HG02642 (cell line): ENCODE data around the gene TNNI3K.
"Not testable (repeated sequence)": the region's sequence is repeated elsewhere in the genome, so short reads cannot be mapped to it uniquely, and the experiment has no call there.

Experiments used
- ATAC-seq: cut with Tn5 transposase; IDR thresholded peaks from one replicate; pipeline ENCODE4 v1.9.1; 2021; ENCODE audit warnings: mild to moderate bottlenecking; ENCODE audit not compliant: unreplicated experiment, poor library complexity

Gene TNNI3K

GRCh38 chr1:74235153-74235552 is at the start of gene TNNI3K:
TSS of gene TNNI3K (plus strand) at chr1:74235387. CDS start at chr1:74235452, 65 bp downstream.
- ATAC-seq, result no peak

DNA sequence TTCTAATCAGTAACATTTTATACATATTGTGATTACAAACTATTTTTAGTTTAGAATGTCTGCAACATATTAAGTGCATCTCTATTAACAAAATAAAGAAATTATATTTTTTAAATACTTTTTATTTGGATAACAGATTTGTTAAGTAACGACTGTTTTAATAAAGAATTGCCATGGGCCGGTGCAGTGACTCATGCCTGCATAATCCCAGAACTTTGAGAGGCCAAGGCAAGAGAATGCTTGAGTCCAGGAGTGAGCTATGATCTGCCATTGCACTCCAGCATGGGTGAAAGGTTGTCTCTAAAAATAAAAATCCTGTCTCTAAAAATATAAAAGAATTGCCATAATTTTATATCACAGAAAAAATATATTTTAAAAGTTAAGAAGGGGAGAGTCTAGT is 41.3 kb upstream of the TNNI3K start:
- ATAC-seq, result no peak

- no peak for ATAC-seq
Observed at GRCh38 chr1:74195339-74195738, 39.8 kb upstream of the TNNI3K start.

GRCh38 chr1:74197255-74197654 is 37.9 kb upstream of the TNNI3K start:
- no peak for ATAC-seq

GRCh38 chr1:74197657-74198552 is 37.3 kb upstream of the TNNI3K start, which contains the start of the genes FPGT and LRRIQ3:
TSS of gene FPGT (plus strand) at chr1:74198242. CDS start at chr1:74198279, 37 bp downstream.
TSS of gene LRRIQ3 (minus strand) at chr1:74198176. CDS start at chr1:74183684, 14,492 bp downstream.
- ATAC-seq, result peak; percentile 97

DNA sequence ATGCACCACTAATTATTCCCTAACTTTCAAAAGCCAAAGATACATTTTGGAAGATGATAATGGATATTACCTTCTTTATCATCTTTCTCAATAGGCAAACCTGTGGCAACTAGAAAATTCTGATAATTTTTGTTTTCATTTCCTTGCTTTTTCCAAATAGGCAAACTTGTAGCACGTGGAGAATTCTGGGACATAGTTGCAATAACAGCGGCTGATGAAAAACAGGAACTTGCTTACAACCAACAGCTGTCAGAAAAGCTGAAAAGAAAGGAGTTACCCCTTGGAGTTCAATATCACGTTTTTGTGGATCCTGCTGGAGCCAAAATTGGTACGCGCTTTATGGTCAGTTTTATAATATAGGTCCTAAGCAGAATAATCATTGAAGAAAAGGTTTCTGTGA is 35.7 kb upstream of the TNNI3K start:
- ATAC-seq, result no peak

- no peak for ATAC-seq
Observed at GRCh38 chr1:74205266-74205665, 29.9 kb upstream of the TNNI3K start.

- ATAC-seq, result no peak
Observed at GRCh38 chr1:74215229-74215628, 20.0 kb upstream of the TNNI3K start.

GRCh38 chr1:74222701-74223100 is 12.5 kb upstream of the TNNI3K start:
- no peak for ATAC-seq

GRCh38 chr1:74223453-74223852 is 11.7 kb upstream of the TNNI3K start:
- ATAC-seq, result no peak

DNA sequence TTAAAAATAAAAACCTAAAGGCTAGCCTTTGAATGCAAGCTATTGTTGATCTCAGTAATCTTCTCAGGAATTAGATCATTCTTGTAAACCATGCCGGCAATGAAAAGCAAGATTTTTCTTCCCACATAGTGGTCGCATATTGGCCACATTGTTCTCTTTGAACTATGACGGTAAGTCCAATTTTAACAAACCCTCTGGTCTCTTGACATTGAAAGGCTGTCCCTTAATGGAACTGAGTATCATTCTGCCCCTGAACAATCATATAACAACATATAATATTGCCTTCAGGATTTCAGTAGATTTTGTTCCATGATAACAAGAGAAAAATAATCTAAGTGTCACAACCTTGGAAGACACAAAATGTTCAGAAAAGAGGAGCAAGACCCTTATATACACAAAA is 1.3 kb downstream of the TNNI3K start:
- no peak for ATAC-seq

GRCh38 chr1:74237035-74237434 is 1.8 kb downstream of the TNNI3K start:
- ATAC-seq, result no peak

- ATAC-seq, result no peak
Observed at GRCh38 chr1:74237787-74238186, 2.6 kb downstream of the TNNI3K start.

DNA sequence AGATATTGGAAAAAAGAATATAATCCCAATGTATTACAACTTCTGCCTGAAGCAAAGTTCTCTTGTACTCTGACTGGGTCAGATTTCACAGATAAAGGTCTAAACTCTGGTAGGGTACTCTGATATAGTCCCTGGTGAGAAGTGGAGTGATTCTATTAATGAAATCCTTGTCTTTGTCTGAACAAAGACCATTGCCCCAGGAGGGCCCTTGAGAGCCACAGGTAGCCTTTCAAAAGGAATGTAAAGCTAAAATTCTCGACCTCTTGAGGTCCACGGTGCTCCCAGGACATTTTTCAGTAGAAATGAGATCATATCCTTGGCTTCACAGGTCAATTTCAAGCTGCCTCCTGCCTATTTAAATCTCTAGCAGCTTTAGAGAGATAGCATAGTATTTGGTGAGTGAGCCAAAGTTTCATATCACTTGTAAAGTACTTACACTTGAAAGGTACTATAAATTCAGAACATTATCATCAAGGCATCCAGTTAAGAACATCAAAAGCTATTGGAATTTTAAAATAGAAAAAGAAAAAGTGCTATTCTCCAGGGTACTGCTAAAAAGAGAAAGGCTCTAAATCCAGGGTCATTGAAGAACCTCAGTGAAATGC is 10.1 kb downstream of the TNNI3K start:
- ATAC-seq, result no peak

- ATAC-seq, result no peak
Observed at GRCh38 chr1:74246315-74246714, 11.1 kb downstream of the TNNI3K start.

DNA sequence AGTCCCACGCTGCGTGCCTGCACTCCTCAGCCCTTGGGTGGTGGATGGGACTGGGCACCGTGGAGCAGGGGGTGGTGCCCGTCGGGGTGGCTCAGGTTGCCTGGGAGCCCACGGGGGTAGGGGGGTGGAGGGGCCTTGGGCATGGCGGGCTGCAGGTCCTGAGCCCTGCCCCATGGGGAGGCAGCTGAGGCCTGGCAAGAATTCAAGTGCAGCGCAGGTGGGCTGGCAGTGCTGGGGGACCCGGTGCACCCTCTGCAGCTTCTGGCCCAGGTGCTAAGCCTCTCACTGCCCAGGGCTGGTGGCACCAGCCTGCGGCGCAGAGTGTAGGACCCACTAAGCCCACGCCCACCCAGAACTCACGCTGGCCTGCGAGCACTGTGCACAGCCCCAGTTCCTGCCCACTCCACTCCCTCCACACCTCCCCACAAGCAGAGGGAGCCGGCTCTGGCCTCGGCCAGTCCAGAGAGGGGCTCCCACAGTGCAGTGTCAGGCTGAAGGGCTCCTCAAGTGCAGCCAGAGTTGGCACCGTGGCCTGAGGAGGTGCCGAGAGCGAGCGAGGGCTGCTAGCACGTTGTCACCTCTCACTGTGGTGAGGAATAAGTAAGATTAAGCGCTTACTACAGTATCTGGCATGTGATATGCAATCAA is 12.8 kb downstream of the TNNI3K start:
- no peak for ATAC-seq

- not testable (repeated sequence) for ATAC-seq
Observed at GRCh38 chr1:74253243-74253824, 18.1 kb downstream of the TNNI3K start.

- no peak for ATAC-seq
Observed at GRCh38 chr1:74266001-74266400, 30.8 kb downstream of the TNNI3K start.

- no peak for ATAC-seq
Observed at GRCh38 chr1:74271503-74271902, 36.3 kb downstream of the TNNI3K start.

GRCh38 chr1:74280642-74281396 is 45.6 kb downstream of the TNNI3K start:
- no peak for ATAC-seq
